H9 (cell line): ENCODE results near the gene ASTN2. TPM values are rescaled to one million over a fixed set of nuclear protein-coding genes. Genes with fewer than 3 reads are reported as not detected.

Experiments used
- DNase-seq: peaks from one replicate; pipeline ENCODE4 v3.0.0-alpha.2; 2017
- H2AFZ ChIP-seq: one replicate; pipeline ENCODE4 v1.6.1; 2013; ENCODE audit warnings: mild to moderate bottlenecking, low read length, control low read depth, moderate library complexity
- H2AK5ac ChIP-seq: 2 replicates; pipeline ENCODE4 v1.6.1; 2013; ENCODE audit warnings: low read length, control low read depth, mixed read lengths; ENCODE audit not compliant: insufficient read length
- H2BK120ac ChIP-seq: one replicate; pipeline ENCODE4 v1.6.1; 2013; ENCODE audit warnings: low read depth, mild to moderate bottlenecking, low read length, control low read depth, inconsistent platforms; ENCODE audit not compliant: poor library complexity, severe bottlenecking
- H2BK12ac ChIP-seq: 2 replicates; pipeline ENCODE4 v1.6.1; 2013; ENCODE audit warnings: low read length, control low read depth, mixed read lengths, low read depth; ENCODE audit not compliant: insufficient read length
- H2BK15ac ChIP-seq: 2 replicates; pipeline ENCODE4 v1.6.1; 2013; ENCODE audit warnings: low read depth, low read length, control low read depth
- H2BK20ac ChIP-seq: one replicate; pipeline ENCODE4 v1.6.1; 2013; ENCODE audit warnings: low read depth, mild to moderate bottlenecking, low read length, control low read depth, inconsistent platforms; ENCODE audit not compliant: poor library complexity, severe bottlenecking
- H2BK5ac ChIP-seq: 2 replicates; pipeline ENCODE4 v1.6.1; 2013; ENCODE audit warnings: low read length, control low read depth, mixed read lengths; ENCODE audit not compliant: insufficient read length
- H3K14ac ChIP-seq: 2 replicates; pipeline ENCODE4 v1.6.1; 2013; ENCODE audit warnings: low read length, control low read depth; ENCODE audit not compliant: insufficient read depth
- H3K18ac ChIP-seq: 2 replicates; pipeline ENCODE4 v1.6.1; 2013; ENCODE audit warnings: low read depth, mild to moderate bottlenecking, mixed read lengths, low read length, control low read depth; ENCODE audit not compliant: insufficient read length
- H3K23ac ChIP-seq: 2 replicates; pipeline ENCODE4 v1.6.1; 2013; ENCODE audit warnings: low read length, control low read depth, mixed read lengths, low read depth; ENCODE audit not compliant: insufficient read length
- H3K23me2 ChIP-seq: 2 replicates; pipeline ENCODE4 v1.6.1; 2013; ENCODE audit warnings: low read depth, mild to moderate bottlenecking, mixed read lengths, low read length, control low read depth; ENCODE audit not compliant: insufficient read length, poor library complexity, severe bottlenecking
- H3K27ac ChIP-seq: 2 replicates; pipeline ENCODE4 v1.5.1; 2013; ENCODE audit warnings: low read length, control low read depth, mixed read lengths, low read depth; ENCODE audit not compliant: insufficient read length
- H3K27me3 ChIP-seq: 2 replicates; pipeline ENCODE4 v1.6.1; 2013; ENCODE audit warnings: low read length, control low read depth, inconsistent platforms; ENCODE audit not compliant: insufficient read depth
- H3K4ac ChIP-seq: 2 replicates; pipeline ENCODE4 v1.6.1; 2013; ENCODE audit warnings: low read depth, mild to moderate bottlenecking, control low read depth, inconsistent platforms, low read length, moderate library complexity
- H3K4me1 ChIP-seq: 2 replicates; pipeline ENCODE4 v1.6.1; 2013; ENCODE audit warnings: low read length, control low read depth, inconsistent platforms; ENCODE audit not compliant: insufficient read depth
- H3K4me2 ChIP-seq: 2 replicates; pipeline ENCODE4 v1.6.1; 2013; ENCODE audit warnings: low read length, control low read depth, mixed read lengths; ENCODE audit not compliant: insufficient read length, insufficient read depth
- H3K56ac ChIP-seq: 2 replicates; pipeline ENCODE4 v1.6.1; 2013; ENCODE audit warnings: low read depth, mild to moderate bottlenecking, mixed read lengths, low read length, control low read depth; ENCODE audit not compliant: insufficient read length
- H3K79me1 ChIP-seq: 2 replicates; pipeline ENCODE4 v1.6.1; 2013; ENCODE audit warnings: low read depth, mild to moderate bottlenecking, moderate library complexity, low read length, control low read depth, inconsistent platforms; ENCODE audit not compliant: insufficient read depth, poor library complexity, severe bottlenecking
- H3K79me2 ChIP-seq: 2 replicates; pipeline ENCODE4 v1.6.1; 2013; ENCODE audit warnings: low read length, control low read depth, inconsistent platforms; ENCODE audit not compliant: insufficient read depth
- H3K9ac ChIP-seq: 2 replicates; pipeline ENCODE4 v1.6.1; 2013; ENCODE audit warnings: low read length, control low read depth, mixed read lengths; ENCODE audit not compliant: insufficient read length; ENCODE audit errors: extremely low read depth
- H3K9me3 ChIP-seq: one replicate; pipeline ENCODE4 v1.6.1; 2013; ENCODE audit warnings: low read depth, low read length, inconsistent platforms; ENCODE audit not compliant: control insufficient read depth
- H3T11ph ChIP-seq: one replicate; pipeline ENCODE4 v1.6.1; 2013; ENCODE audit warnings: mild to moderate bottlenecking, low read length, control low read depth, inconsistent platforms
- H4K20me1 ChIP-seq: one replicate; pipeline ENCODE4 v1.6.1; 2013; ENCODE audit not compliant: control insufficient read depth, insufficient read length, insufficient read depth
- H4K5ac ChIP-seq: 2 replicates; pipeline ENCODE4 v1.6.1; 2013; ENCODE audit warnings: low read depth, mild to moderate bottlenecking, mixed read lengths, low read length, control low read depth; ENCODE audit not compliant: insufficient read length
- H4K8ac ChIP-seq: replicated peaks from 2 replicates; pipeline ENCODE4 v1.6.1; 2013; ENCODE audit warnings: low read length, control low read depth, mixed read lengths, low read depth; ENCODE audit not compliant: insufficient read length
- H4K91ac ChIP-seq: 2 replicates; pipeline ENCODE4 v1.6.1; 2013; ENCODE audit warnings: low read depth, mild to moderate bottlenecking, moderate library complexity, mixed read lengths, low read length, control low read depth; ENCODE audit not compliant: insufficient read length
- H3K27ac Mint-ChIP-seq, 3 experiments: 2 replicates in 2 of 3; 3 replicates in 1 of 3; pipeline ENCODE4 v1.8.0; 2020 to 2021; ENCODE audit warnings: mixed read lengths in 3 of 3, mild to moderate bottlenecking in 1 of 3, moderate library complexity in 1 of 3
- H3K27me3 Mint-ChIP-seq: 2 replicates; pipeline ENCODE4 v1.8.0; 2021; ENCODE audit warnings: low read depth, mild to moderate bottlenecking, moderate library complexity, mixed read lengths
- H3K36me3 Mint-ChIP-seq, 3 experiments: 2 replicates in 2 of 3; 3 replicates in 1 of 3; pipeline ENCODE4 v1.8.0; 2020 to 2021; ENCODE audit warnings: low read depth in 3 of 3, mixed read lengths in 3 of 3; ENCODE audit not compliant: insufficient read depth in 1 of 3
- H3K4me1 Mint-ChIP-seq, 2 experiments: 2 replicates each; pipeline ENCODE4 v1.8.0; 2020; ENCODE audit warnings: mixed read lengths in 2 of 2
- H3K4me3 Mint-ChIP-seq, 2 experiments: 2 replicates in 1 of 2; 3 replicates in 1 of 2; pipeline ENCODE4 v1.8.0; 2020 to 2021; ENCODE audit warnings: mild to moderate bottlenecking in 2 of 2, mixed read lengths in 2 of 2, moderate library complexity in 1 of 2
- H3K9me3 Mint-ChIP-seq, 2 experiments: 2 replicates in 1 of 2; 3 replicates in 1 of 2; pipeline ENCODE4 v1.8.0; 2020; ENCODE audit warnings: mild to moderate bottlenecking in 2 of 2, mixed read lengths in 2 of 2, moderate library complexity in 1 of 2
- WGBS: extraction: QIAGEN DNeasy Blood & Tissue Kit; methylation state at CpG from one replicate; pipeline ENCODE4 v1.1.7; 2013; ENCODE audit warnings: missing lambda C conversion rate, low lambda C conversion rate, mixed read lengths; ENCODE audit not compliant: insufficient read length; ENCODE audit errors: extremely low coverage; 5-methylcytosine and 5-hydroxymethylcytosine counted together
- total RNA-seq: library from RNA; stranded (reverse); gene quantifications from 2 replicates; pipeline ENCODE4 v1.2.1, GENCODE V29; 2021
- TF ChIP-seq, protein P1 (sequence below): fragments of 200-600 bp; sonication (generic); conservative IDR thresholded peaks from 3 replicates; pipeline ENCODE4 v1.8.0; 2021; ENCODE audit warnings: antibody characterized with exemption, mild to moderate bottlenecking

ASTN2 gene
- total RNA-seq, 1 experiment from 2014 or later, result 9.7 TPM

DNA sequence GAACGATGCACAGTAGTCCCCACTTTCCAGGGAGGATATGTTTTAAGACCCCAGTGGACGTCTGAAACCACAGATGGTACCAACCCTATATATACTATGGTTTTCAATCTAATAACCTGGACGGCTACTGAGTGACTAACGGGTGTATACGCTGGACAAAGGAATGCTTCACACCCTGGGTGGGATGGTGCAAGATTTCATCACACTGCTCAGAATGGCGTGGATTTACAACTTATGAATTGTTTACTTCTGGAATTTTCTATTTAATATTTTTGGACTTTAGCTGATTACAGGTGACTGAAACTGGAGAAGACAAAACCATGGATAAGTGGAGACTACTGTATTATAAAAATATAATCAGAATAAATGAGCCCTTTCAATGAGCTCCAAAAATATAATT, 875.3 kb downstream of the ASTN2 start:
- peaks cover 1% of the 10 kb centered on the region for H3K27me3 Mint-ChIP-seq
- no peak overlapping the region for H3K4ac ChIP-seq

More for the DNA sequence above, 875.3 kb downstream of the ASTN2 start:
- Histone ChIP-seq H4K91ac (no peak overlapping the region), H4K8ac (no peak overlapping the region), H3K79me1 (no peaks in the 10 kb centered on the region), H4K20me1 (no peaks in the 10 kb centered on the region), H3K23me2 (no peaks in the 10 kb centered on the region), H3K4me1 (no peaks in the 10 kb centered on the region; the same call in 1 of the 2 replicates), H3K56ac (no peak overlapping the region), H4K5ac (no peak overlapping the region), H2AFZ (no peak overlapping the region), H2BK15ac (no peak overlapping the region), H3K4me2 (no peak overlapping the region), H3K18ac (no peak overlapping the region), H2BK120ac (no peak overlapping the region), H3K23ac (no peak overlapping the region), H2AK5ac (no peak overlapping the region), H3K9me3 (no peaks in the 10 kb centered on the region), H2BK12ac (no peak overlapping the region), H3K9ac (no peak overlapping the region), H3K79me2 (no peaks in the 10 kb centered on the region), H3K27ac (no peak overlapping the region), H2BK5ac (no peak overlapping the region), H3K14ac (no peak overlapping the region), H2BK20ac (no peak overlapping the region), H3K27me3 (no peaks in the 10 kb centered on the region), H3T11ph (no peak overlapping the region)
- TF ChIP-seq, protein P1, sequence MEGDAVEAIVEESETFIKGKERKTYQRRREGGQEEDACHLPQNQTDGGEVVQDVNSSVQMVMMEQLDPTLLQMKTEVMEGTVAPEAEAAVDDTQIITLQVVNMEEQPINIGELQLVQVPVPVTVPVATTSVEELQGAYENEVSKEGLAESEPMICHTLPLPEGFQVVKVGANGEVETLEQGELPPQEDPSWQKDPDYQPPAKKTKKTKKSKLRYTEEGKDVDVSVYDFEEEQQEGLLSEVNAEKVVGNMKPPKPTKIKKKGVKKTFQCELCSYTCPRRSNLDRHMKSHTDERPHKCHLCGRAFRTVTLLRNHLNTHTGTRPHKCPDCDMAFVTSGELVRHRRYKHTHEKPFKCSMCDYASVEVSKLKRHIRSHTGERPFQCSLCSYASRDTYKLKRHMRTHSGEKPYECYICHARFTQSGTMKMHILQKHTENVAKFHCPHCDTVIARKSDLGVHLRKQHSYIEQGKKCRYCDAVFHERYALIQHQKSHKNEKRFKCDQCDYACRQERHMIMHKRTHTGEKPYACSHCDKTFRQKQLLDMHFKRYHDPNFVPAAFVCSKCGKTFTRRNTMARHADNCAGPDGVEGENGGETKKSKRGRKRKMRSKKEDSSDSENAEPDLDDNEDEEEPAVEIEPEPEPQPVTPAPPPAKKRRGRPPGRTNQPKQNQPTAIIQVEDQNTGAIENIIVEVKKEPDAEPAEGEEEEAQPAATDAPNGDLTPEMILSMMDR, result no peak
- H3K4me3 Mint-ChIP-seq, result no peak overlapping the region
- no CpG with 5 or more reads among the region's 6 CpGs for WGBS
- H3K9me3 Mint-ChIP-seq, result peaks cover 19 to 21% of the 10 kb centered on the region in 2 experiments
- H3K4me1 Mint-ChIP-seq, result peaks cover 4 to 8% of the 10 kb centered on the region in 2 experiments
- peaks cover 10 to 19% (median 16%) of the 10 kb centered on the region in 3 experiments; a peak in 5 of 7 replicates for H3K36me3 Mint-ChIP-seq
- DNase-seq, result no peak
- H3K27ac Mint-ChIP-seq, result no peak overlapping the region
